Testis (tissue), 2 donors: Measurements from ENCODE around the gene EEF2K.

Experiments
- CTCF ChIP-seq, 3 experiments: fragments of 450-650 bp in 2 of 3; fragments of 200-600 bp in 1 of 3; sonication (generic) in 1 of 3; IDR thresholded peaks; one replicate each; pipeline ENCODE4 v1.5.1; 2016 to 2019; ENCODE audit warnings: antibody characterized with exemption in 3 of 3, mild to moderate bottlenecking in 2 of 3, moderate library complexity in 1 of 3
- POLR2A ChIP-seq: fragments of 450-650 bp; IDR thresholded peaks from one replicate; pipeline ENCODE4 v1.6.1; 2017; ENCODE audit warnings: antibody characterized with exemption, mild to moderate bottlenecking, moderate library complexity

GRCh38 chr16:22210285-22210684 is 4.2 kb downstream of the EEF2K start:
- TF ChIP-seq CTCF (IDR thresholded peaks at IDR 0.05), result no peak
- TF ChIP-seq POLR2A, result no peak
